Measurements from ENCODE around the gene LIX1L. TPM values are rescaled to one million over a fixed set of nuclear protein-coding genes. Genes with fewer than 3 reads are reported as not detected.

LIX1L gene
- total and polyA plus RNA-seq, 2 donors (not counting 3 experiments of a cell fraction or from before 2014, with no cell fraction given): 54.9 to 56.4 TPM

DNA sequence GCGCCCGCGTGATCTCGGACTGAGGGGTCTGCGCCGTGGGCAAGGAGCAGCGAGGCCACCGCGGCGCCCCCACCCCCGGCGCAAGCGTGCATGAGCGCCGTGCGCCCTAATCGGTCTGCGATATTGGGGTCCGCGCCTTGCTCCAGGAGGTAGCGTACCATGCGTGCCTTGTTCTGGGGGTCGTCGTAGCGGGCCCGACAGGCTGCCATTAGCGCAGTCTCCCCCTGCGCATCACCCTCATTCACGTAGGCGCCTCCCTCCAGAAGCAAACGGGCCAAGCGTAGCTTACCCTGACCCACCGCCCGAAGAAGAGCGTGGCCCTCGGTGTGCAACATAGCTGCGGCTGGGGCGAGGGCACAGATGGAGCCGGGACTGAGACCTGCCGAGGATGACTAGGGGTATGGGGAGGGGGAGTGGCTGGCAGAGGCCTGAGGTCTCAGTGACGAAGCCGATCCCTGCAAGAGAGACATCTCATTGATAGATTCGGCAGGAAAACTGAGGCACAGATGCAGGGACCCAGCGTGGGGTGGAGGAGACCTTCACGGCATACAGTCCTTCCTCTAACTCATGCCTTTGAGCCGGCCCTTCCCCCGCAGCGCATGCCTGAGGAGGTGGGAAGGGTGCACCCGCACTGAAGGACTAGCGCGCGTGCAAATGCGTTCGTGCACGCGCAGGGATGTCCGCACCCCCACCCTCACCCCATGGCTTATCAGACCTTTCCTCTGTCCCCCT is 3.8 kb upstream of the LIX1L start:
- Histone ChIP-seq H3K4me3 (replicated peaks in 1 of 3; ENCODE audit: insufficient read depth in 1 of 3, low read depth in 1 of 3, low read length in 3 of 3) (peak overlapping the region; percentile 32 to 75 (median 73)), H3K9me1 (replicated peaks; ENCODE audit: control insufficient read depth, extremely low read depth, insufficient read depth, low read length) (no peaks in the 10 kb centered on the region), H3K9ac (replicated peaks; ENCODE audit: extremely low read depth, insufficient read depth, low read length) (no peak overlapping the region), H2AFZ (ENCODE audit: low read depth, low read length) (peak overlapping the region; percentile 95), H3K79me2 (ENCODE audit: control insufficient read depth, insufficient read depth, low read length) (peaks cover 7% of the 10 kb centered on the region), H3K27ac (ENCODE audit: insufficient read depth, low read depth, low read length) (no peak overlapping the region), H3K9me3 (replicated peaks; ENCODE audit: control insufficient read depth, insufficient read depth, low read length) (no peaks in the 10 kb centered on the region), H4K20me1 (replicated peaks; ENCODE audit: control insufficient read depth, extremely low read depth, insufficient read depth, low read length) (no peaks in the 10 kb centered on the region), H3K27me3 (ENCODE audit: control insufficient read depth in 2 of 2, insufficient read depth in 2 of 2, low read length in 2 of 2) (no peaks in the 10 kb centered on the region), H3K36me3 (ENCODE audit: control insufficient read depth in 2 of 2, extremely low read depth in 1 of 2, insufficient read depth in 2 of 2, low read length in 2 of 2) (no peaks in the 10 kb centered on the region), H3K4me2 (ENCODE audit: insufficient read depth, low read length) (peak overlapping the region; percentile 86), H3K4me1 (ENCODE audit: control insufficient read depth, extremely low read depth, insufficient read depth, low read length) (peaks cover 43% of the 10 kb centered on the region)
- DNase-seq (ENCODE audit: low read depth, low spot score): no peak
- BruUV-seq (replicated peaks): no TSS peak
- intact Hi-C loops (cut with micrococcal nuclease): no loop called here
- no peak for TF ChIP-seq EZH2 (IDR thresholded peaks at IDR 0.05; ENCODE audit: borderline replicate concordance, low read depth, low read length, severe bottlenecking)
- no peak for TF ChIP-seq FOS (IDR thresholded peaks at IDR 0.05; ENCODE audit: borderline replicate concordance, insufficient read depth, low read length)
- TF ChIP-seq MYC (IDR thresholded peaks at IDR 0.05; ENCODE audit: low read depth, low read length): no peak
- TF ChIP-seq, protein P1, sequence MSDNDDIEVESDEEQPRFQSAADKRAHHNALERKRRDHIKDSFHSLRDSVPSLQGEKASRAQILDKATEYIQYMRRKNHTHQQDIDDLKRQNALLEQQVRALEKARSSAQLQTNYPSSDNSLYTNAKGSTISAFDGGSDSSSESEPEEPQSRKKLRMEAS (IDR thresholded peaks at IDR 0.05; ENCODE audit: insufficient read depth, insufficient read length): no peak
- no peak for TF ChIP-seq JUN (IDR thresholded peaks at IDR 0.05; ENCODE audit: borderline replicate concordance, insufficient read depth, insufficient read length, low read depth)
- no peak for TF ChIP-seq POLR2AphosphoS5 (IDR thresholded peaks at IDR 0.05; ENCODE audit: insufficient read depth, low read depth, low read length)
- TF ChIP-seq, protein P2, sequence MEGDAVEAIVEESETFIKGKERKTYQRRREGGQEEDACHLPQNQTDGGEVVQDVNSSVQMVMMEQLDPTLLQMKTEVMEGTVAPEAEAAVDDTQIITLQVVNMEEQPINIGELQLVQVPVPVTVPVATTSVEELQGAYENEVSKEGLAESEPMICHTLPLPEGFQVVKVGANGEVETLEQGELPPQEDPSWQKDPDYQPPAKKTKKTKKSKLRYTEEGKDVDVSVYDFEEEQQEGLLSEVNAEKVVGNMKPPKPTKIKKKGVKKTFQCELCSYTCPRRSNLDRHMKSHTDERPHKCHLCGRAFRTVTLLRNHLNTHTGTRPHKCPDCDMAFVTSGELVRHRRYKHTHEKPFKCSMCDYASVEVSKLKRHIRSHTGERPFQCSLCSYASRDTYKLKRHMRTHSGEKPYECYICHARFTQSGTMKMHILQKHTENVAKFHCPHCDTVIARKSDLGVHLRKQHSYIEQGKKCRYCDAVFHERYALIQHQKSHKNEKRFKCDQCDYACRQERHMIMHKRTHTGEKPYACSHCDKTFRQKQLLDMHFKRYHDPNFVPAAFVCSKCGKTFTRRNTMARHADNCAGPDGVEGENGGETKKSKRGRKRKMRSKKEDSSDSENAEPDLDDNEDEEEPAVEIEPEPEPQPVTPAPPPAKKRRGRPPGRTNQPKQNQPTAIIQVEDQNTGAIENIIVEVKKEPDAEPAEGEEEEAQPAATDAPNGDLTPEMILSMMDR (IDR thresholded peaks at IDR 0.05; ENCODE audit: extremely low read depth in 1 of 2, insufficient read depth in 1 of 2, low read depth in 1 of 2, low read length in 2 of 2): no peak
- TF ChIP-seq POLR2A (IDR thresholded peaks at IDR 0.05; ENCODE audit: low read depth, low read length): no peak
- TF ChIP-seq GATA2 (IDR thresholded peaks at IDR 0.05; ENCODE audit: insufficient read depth, insufficient read length, low read depth, low read length): no peak
- dilution Hi-C loops (cut with MboI; ENCODE audit: extremely low pct_ligation_motif_present, low sequenced_read_pairs): no loop called here
- ChIA-PET CTCF (interaction anchor here (1.5 to 1.6 kb wide), 2 partner anchors 34 to 46 kb away, joined by 4 to 5 read pairs; partner anchors contain the start of gene RBM8A), POLR2A (interaction anchor here (0.6 kb wide), 1 partner anchor 17 kb away, joined by 4 read pairs; no protein-coding TSS in a partner anchor)
- FAIRE-seq: no peak
